ENCODE data around the gene RABL3. TPM values are rescaled to one million over a fixed set of nuclear protein-coding genes. Genes with fewer than 3 reads are reported as not detected.
"Not testable (repeated sequence)": the region's sequence is repeated elsewhere in the genome, so short reads cannot be mapped to it uniquely, and the experiment has no call there.

RABL3 gene
- total RNA-seq, 4 donors from 2014 or later, result 20.0 to 46.8 (median 30.4) TPM

DNA sequence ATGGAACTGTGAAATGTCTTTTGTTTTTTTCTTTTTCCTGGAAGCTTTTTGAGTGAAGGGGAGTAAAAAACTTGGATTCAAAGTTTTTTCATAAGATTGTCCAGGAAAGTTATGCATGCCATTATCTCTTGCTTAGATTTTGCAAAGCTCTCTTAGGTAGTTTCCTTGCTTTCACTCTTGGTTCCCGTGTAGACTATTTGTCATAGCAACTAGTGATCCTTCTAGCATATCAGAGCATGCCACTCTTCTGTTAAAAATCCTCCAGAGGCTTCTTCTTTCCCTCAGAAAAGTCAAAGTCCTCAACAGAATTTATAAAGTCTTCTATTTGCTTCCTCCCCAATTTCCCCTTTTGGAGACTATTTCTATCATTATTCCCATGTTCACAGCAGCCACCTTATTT lies 21.3 kb upstream of the RABL3 start:
- in situ Hi-C loops (cut with MboI; ENCODE audit: low sequenced_read_pairs in 4 of 4), result no loop called here
- intact Hi-C loops (cut with DNase I; ENCODE audit: low total_unique reads), result no loop called here
- Histone ChIP-seq H3K36me3 (no peaks in the 10 kb centered on the region), H3K4me1 (peaks cover 14 to 48% of the 10 kb centered on the region in 2 donors), H3K27ac (no peak overlapping the region), H3K27me3 (no peaks in the 10 kb centered on the region), H3K9me3 (no peaks in the 10 kb centered on the region), H3K4me3 (no peak overlapping the region)
- TF ChIP-seq POLR2A (IDR thresholded peaks at IDR 0.05), result no peak
- TF ChIP-seq, protein P1, sequence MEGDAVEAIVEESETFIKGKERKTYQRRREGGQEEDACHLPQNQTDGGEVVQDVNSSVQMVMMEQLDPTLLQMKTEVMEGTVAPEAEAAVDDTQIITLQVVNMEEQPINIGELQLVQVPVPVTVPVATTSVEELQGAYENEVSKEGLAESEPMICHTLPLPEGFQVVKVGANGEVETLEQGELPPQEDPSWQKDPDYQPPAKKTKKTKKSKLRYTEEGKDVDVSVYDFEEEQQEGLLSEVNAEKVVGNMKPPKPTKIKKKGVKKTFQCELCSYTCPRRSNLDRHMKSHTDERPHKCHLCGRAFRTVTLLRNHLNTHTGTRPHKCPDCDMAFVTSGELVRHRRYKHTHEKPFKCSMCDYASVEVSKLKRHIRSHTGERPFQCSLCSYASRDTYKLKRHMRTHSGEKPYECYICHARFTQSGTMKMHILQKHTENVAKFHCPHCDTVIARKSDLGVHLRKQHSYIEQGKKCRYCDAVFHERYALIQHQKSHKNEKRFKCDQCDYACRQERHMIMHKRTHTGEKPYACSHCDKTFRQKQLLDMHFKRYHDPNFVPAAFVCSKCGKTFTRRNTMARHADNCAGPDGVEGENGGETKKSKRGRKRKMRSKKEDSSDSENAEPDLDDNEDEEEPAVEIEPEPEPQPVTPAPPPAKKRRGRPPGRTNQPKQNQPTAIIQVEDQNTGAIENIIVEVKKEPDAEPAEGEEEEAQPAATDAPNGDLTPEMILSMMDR (IDR thresholded peaks at IDR 0.05 in 4 of 5, conservative IDR thresholded peaks at IDR 0.05 in 1 of 5), result no peak
- DNase-seq (no peak), ATAC-seq (no peak)

DNA sequence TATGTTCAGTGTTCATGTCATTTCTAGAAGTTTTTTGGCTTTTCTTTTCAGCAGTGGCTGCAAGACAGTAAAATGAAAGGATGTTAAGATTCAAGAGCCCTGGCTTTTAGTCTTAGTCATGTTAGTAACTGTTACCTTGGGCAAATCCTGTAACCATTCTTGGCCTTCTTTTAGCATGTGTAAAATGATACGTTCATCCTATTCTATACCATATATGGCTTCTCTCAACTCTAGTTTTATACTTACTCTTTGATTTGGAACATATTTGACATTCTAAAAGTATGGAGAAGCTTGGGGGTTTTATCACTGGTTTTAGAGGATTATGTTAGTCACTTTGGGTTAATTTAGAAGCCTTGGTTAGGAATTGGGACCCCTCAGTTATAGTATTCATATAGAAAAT lies 20.3 kb upstream of the RABL3 start:
- no peak overlapping the region for H3K4me3 ChIP-seq
- no peaks in the 10 kb centered on the region for H3K36me3 ChIP-seq
- H3K27ac ChIP-seq, result no peak overlapping the region
- no peak for TF ChIP-seq POLR2A (IDR thresholded peaks at IDR 0.05)
- TF ChIP-seq, protein P1 (IDR thresholded peaks at IDR 0.05 in 4 of 5, conservative IDR thresholded peaks at IDR 0.05 in 1 of 5), result no peak
- ATAC-seq (no peak), DNase-seq (no peak)
- intact Hi-C loops (cut with DNase I; ENCODE audit: low total_unique reads) (no loop called here), in situ Hi-C loops (cut with MboI; ENCODE audit: low sequenced_read_pairs in 4 of 4) (no loop called here)
- no peaks in the 10 kb centered on the region for H3K27me3 ChIP-seq
- H3K9me3 ChIP-seq, result no peaks in the 10 kb centered on the region
- peaks cover 14 to 48% of the 10 kb centered on the region in 2 donors for H3K4me1 ChIP-seq

DNA sequence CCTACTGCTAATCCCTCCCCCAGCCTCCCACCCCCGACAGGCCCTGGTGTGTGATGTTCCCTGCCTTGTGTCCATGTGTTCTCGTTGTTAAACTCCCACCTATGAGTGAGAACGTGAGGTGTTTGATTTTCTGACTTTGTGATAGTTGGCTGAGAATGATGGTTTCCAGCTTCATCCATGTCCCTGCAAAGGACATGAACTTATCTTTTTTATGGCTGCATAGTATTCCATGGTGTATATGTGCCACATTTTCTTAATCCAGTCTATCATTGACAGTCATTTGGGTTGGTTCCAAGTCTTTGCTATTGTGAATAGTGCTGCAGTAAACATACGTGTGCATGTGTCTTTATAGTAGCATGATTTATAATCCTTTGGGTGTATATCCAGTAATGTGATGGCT lies 16.2 kb upstream of the RABL3 start:
- DNase-seq; H3K9me3 ChIP-seq; H3K27ac ChIP-seq; H3K27me3 ChIP-seq; H3K4me3 ChIP-seq; intact Hi-C loops (cut with DNase I; ENCODE audit: low total_unique reads); H3K36me3 ChIP-seq; in situ Hi-C loops (cut with MboI; ENCODE audit: low sequenced_read_pairs in 4 of 4); ATAC-seq: not testable (repeated sequence)
- peaks cover 2 to 17% of the 10 kb centered on the region in 2 donors for H3K4me1 ChIP-seq

DNA sequence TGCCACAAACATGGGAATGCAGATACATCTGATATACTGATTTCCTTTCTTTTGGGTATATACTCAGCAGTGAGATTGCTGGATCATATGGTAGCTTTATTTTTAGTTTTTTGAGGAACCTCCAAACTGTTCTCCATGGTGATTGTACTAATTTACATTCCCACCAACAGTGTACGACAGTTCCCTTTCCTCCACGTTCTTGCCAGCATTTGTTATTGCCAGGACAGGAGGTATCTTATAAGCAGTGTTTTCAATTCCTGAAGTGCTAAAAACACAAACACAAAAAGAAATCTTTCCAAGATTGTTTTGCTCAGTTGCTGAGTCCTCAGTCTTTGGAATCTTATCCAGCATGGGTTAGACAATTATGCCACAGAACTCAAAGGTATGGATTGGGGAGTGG lies 13.7 kb upstream of the RABL3 start:
- H3K36me3 ChIP-seq, result peaks cover 0 to 5% of the 10 kb centered on the region in 2 donors
- no peaks in the 10 kb centered on the region for H3K9me3 ChIP-seq
- H3K27me3 ChIP-seq, result no peaks in the 10 kb centered on the region
- TF ChIP-seq, protein P1 (IDR thresholded peaks at IDR 0.05 in 4 of 5, conservative IDR thresholded peaks at IDR 0.05 in 1 of 5), result no peak
- no peak for TF ChIP-seq POLR2A (IDR thresholded peaks at IDR 0.05)
- DNase-seq, result no peak
- no peak overlapping the region for H3K4me3 ChIP-seq
- intact Hi-C loops (cut with DNase I; ENCODE audit: low total_unique reads), result no loop called here
- in situ Hi-C loops (cut with MboI; ENCODE audit: low sequenced_read_pairs in 4 of 4), result no loop called here
- H3K27ac ChIP-seq, result no peak overlapping the region
- peaks cover 0 to 12% of the 10 kb centered on the region in 2 donors for H3K4me1 ChIP-seq
- no peak for ATAC-seq

DNA sequence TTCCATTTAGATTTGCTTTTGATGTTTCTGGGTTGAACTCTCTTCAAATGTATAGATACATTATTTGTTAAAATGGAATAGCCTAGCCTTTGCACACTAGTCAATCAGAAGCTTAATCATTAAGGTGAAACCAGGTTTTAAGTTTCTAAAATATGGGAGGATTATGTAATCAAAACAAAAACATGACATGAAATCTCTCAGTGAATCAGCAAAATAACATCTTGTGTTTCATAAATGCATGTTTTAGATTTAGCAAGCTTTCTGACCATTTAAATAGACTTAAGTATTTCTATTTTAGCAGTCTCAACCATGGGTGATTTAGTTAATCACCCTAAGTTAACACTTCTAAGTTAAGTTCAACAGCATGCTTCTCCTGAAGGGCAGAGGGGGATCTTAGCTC lies 11.5 kb upstream of the RABL3 start:
- Histone ChIP-seq H3K27ac (no peak overlapping the region), H3K9me3 (no peaks in the 10 kb centered on the region), H3K4me3 (no peak overlapping the region), H3K36me3 (peaks cover 0 to 5% of the 10 kb centered on the region in 2 donors), H3K4me1 (peaks cover 0 to 12% of the 10 kb centered on the region in 2 donors), H3K27me3 (no peaks in the 10 kb centered on the region)
- in situ Hi-C loops (cut with MboI; ENCODE audit: low sequenced_read_pairs in 4 of 4) (no loop called here), intact Hi-C loops (cut with DNase I; ENCODE audit: low total_unique reads) (no loop called here)
- ATAC-seq (no peak), DNase-seq (no peak)
- TF ChIP-seq POLR2A (IDR thresholded peaks at IDR 0.05), result no peak
- TF ChIP-seq, protein P1 (IDR thresholded peaks at IDR 0.05 in 4 of 5, conservative IDR thresholded peaks at IDR 0.05 in 1 of 5), result no peak

Measured in gastrocnemius medialis (tissue), 4 donors.